Nephron progenitor cell (in vitro differentiated cells): ENCODE measurements around the gene GNAL.

ENCODE experiments used
- DNase-seq: peaks from one replicate; pipeline ENCODE4 v3.0.0; 2021
- H3K27ac Mint-ChIP-seq: 2 replicates; pipeline ENCODE4 v1.8.0; 2021; ENCODE audit warnings: mild to moderate bottlenecking, moderate library complexity, mixed read lengths
- H3K27me3 Mint-ChIP-seq: 2 replicates; pipeline ENCODE4 v1.8.0; 2021; ENCODE audit warnings: mild to moderate bottlenecking, low read depth, mixed read lengths; ENCODE audit not compliant: poor library complexity
- H3K36me3 Mint-ChIP-seq: 2 replicates; pipeline ENCODE4 v1.8.0; 2021; ENCODE audit warnings: low read depth, mixed read lengths
- H3K4me1 Mint-ChIP-seq: 2 replicates; pipeline ENCODE4 v1.8.0; 2021; ENCODE audit warnings: mixed read lengths
- H3K4me3 Mint-ChIP-seq: 2 replicates; pipeline ENCODE4 v1.8.0; 2021; ENCODE audit warnings: mild to moderate bottlenecking, moderate library complexity, mixed read lengths
- H3K9me3 Mint-ChIP-seq: 2 replicates; pipeline ENCODE4 v1.8.0; 2021; ENCODE audit warnings: mild to moderate bottlenecking, moderate library complexity, mixed read lengths
- CTCF ChIP-seq: fragments of 200-600 bp; sonication (generic); IDR thresholded peaks from 2 replicates; pipeline ENCODE4 v1.5.0; 2021; ENCODE audit warnings: antibody characterized with exemption

GNAL gene

GRCh38 chr18:11899063-11899462 lies 210.0 kb downstream of the GNAL start:
- DNase-seq = no peak
- Mint-ChIP-seq H3K4me3 (no peak overlapping the region), H3K9me3 (no peaks in the 10 kb centered on the region), H3K27ac (no peak overlapping the region), H3K4me1 (peaks cover 11% of the 10 kb centered on the region), H3K27me3 (peaks cover 4% of the 10 kb centered on the region), H3K36me3 (peaks cover 10% of the 10 kb centered on the region)
- no peak for TF ChIP-seq CTCF

GRCh38 chr18:11901826-11902438 lies 212.9 kb downstream of the GNAL start:
- Mint-ChIP-seq H3K4me3 (no peak overlapping the region), H3K36me3 (peaks cover 10% of the 10 kb centered on the region), H3K27ac (no peak overlapping the region), H3K27me3 (peaks cover 4% of the 10 kb centered on the region), H3K4me1 (peaks cover 12% of the 10 kb centered on the region), H3K9me3 (no peaks in the 10 kb centered on the region)
- TF ChIP-seq CTCF = no peak
- no peak for DNase-seq

GRCh38 chr18:11902522-11903292 lies 213.6 kb downstream of the GNAL start:
- Mint-ChIP-seq H3K36me3 (peaks cover 10% of the 10 kb centered on the region), H3K27me3 (peaks cover 4% of the 10 kb centered on the region), H3K9me3 (no peaks in the 10 kb centered on the region), H3K4me1 (peaks cover 20% of the 10 kb centered on the region), H3K4me3 (no peak overlapping the region), H3K27ac (no peak overlapping the region)
- no peak for DNase-seq
- no peak for TF ChIP-seq CTCF

GRCh38 chr18:11905613-11906012 lies 216.5 kb downstream of the GNAL start:
- Mint-ChIP-seq H3K27me3 (no peaks in the 10 kb centered on the region), H3K4me3 (no peak overlapping the region), H3K36me3 (peaks cover 6% of the 10 kb centered on the region), H3K9me3 (no peaks in the 10 kb centered on the region), H3K4me1 (peaks cover 28% of the 10 kb centered on the region), H3K27ac (peak overlapping the region; percentile 32)
- no peak for TF ChIP-seq CTCF
- DNase-seq = no peak

- no peak for DNase-seq
- peaks cover 6% of the 10 kb centered on the region for H3K36me3 Mint-ChIP-seq
- no peak overlapping the region for H3K27ac Mint-ChIP-seq
- peaks cover 28% of the 10 kb centered on the region for H3K4me1 Mint-ChIP-seq
- no peak for TF ChIP-seq CTCF
- H3K27me3 Mint-ChIP-seq = peaks cover 2% of the 10 kb centered on the region
- no peaks in the 10 kb centered on the region for H3K9me3 Mint-ChIP-seq
- no peak overlapping the region for H3K4me3 Mint-ChIP-seq
Observed at GRCh38 chr18:11906176-11906575, 217.1 kb downstream of the GNAL start.
